GM12892 (cell line): ENCODE data around the gene ATPAF1.

Source experiments
- POLR2A ChIP-seq: IDR thresholded peaks from 2 replicates; pipeline ENCODE4 v1.6.1; 2011; ENCODE audit warnings: low read depth, low read length, control low read depth
- POLR2AphosphoS5 ChIP-seq: IDR thresholded peaks from 2 replicates; pipeline ENCODE4 v1.6.1; 2011; ENCODE audit warnings: low read depth, low read length, control low read depth

- TF ChIP-seq POLR2A: no peak
- TF ChIP-seq POLR2AphosphoS5: no peak
Measured at GRCh38 chr1:46638921-46639320, 29.2 kb downstream of the ATPAF1 start.
